Endothelial cell (in vitro differentiated cells): ENCODE measurements around the gene NXN. TPM values are rescaled to one million over a fixed set of nuclear protein-coding genes. Genes with fewer than 3 reads are reported as not detected.

Experiments
- DNase-seq: peaks from one replicate; pipeline ENCODE4 v3.0.0; 2021; ENCODE audit warnings: low spot score
- H3K27ac Mint-ChIP-seq: one replicate; pipeline ENCODE4 v1.8.0; 2021; ENCODE audit warnings: mixed read lengths, inconsistent platforms; ENCODE audit not compliant: unreplicated experiment
- H3K27me3 Mint-ChIP-seq: one replicate; pipeline ENCODE4 v1.8.0; 2021; ENCODE audit warnings: mild to moderate bottlenecking, moderate library complexity, mixed read lengths, inconsistent platforms; ENCODE audit not compliant: unreplicated experiment
- H3K36me3 Mint-ChIP-seq: one replicate; pipeline ENCODE4 v1.8.0; 2021; ENCODE audit warnings: mild to moderate bottlenecking, low read depth, mixed read lengths, inconsistent platforms; ENCODE audit not compliant: unreplicated experiment
- H3K4me1 Mint-ChIP-seq: one replicate; pipeline ENCODE4 v1.8.0; 2021; ENCODE audit warnings: mild to moderate bottlenecking, mixed read lengths, inconsistent platforms; ENCODE audit not compliant: unreplicated experiment
- H3K4me3 Mint-ChIP-seq: one replicate; pipeline ENCODE4 v1.8.0; 2021; ENCODE audit warnings: mild to moderate bottlenecking, mixed read lengths, inconsistent platforms; ENCODE audit not compliant: unreplicated experiment
- H3K9me3 Mint-ChIP-seq: one replicate; pipeline ENCODE4 v1.8.0; 2021; ENCODE audit warnings: mixed read lengths, inconsistent platforms; ENCODE audit not compliant: unreplicated experiment
- CTCF ChIP-seq: fragments of 200-600 bp; sonication (generic); IDR thresholded peaks from one replicate; pipeline ENCODE4 v1.5.0; 2021; ENCODE audit warnings: antibody characterized with exemption; ENCODE audit not compliant: unreplicated experiment
- total RNA-seq: library from RNA; stranded (reverse); fragmentation: NEBNext Ultra II Directional; extraction: Animal tissue kit (Norgen Biotek cat#: 25700); gene quantifications from one replicate; pipeline ENCODE4 v1.2.1, GENCODE V29; 2021; ENCODE audit not compliant: unreplicated experiment

The NXN gene
- total RNA-seq, 1 donor from 2014 or later: 53.9 TPM

DNA sequence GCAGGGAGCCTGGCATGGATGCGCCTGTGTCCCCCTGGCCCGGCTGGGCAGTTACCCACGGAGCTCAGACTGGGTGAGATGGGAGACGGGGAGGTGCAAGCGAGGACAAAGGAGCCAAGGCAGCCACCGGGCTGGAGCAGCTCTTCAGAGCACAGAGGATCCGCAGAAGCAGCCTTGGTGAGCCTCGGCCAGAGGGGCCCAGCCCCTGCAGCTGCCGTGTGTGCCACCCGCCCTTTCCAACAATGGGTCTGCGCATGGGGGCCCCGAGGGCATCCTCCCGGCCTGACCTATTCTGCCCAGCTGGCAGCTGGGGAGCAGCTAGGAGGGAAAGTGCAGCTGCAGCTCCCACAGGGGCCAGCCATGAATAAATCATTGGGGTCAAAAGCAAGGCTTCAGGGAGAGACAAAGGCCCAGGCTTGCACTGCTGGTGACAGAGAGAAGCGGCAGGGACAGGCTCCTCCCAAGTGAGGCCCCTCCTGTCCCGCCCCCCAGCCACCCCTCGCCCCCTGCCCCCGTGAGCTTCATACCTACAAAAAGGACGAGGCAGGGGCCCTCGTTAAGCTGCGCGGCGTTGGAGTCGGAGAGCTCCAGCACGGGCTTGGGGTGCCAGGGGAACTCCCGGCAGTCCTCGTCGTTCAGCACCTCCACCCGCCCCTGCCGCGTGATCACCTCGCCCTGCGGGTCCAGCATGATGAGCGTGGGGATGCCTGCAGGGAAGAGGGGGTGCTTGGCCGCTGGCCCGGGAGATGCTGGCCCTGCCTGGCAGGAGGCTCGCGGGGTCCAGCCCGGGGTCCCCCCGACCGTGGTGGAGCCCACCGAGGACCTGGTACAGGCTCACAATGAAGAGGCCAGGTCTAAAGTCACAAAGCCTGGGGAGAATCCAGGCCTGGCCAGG is 174.8 kb downstream of the NXN start:
- Mint-ChIP-seq H3K27ac (no peak overlapping the region), H3K4me3 (no peak overlapping the region), H3K27me3 (peaks cover 14% of the 10 kb centered on the region), H3K4me1 (peaks cover 2% of the 10 kb centered on the region), H3K36me3 (peaks cover 21% of the 10 kb centered on the region), H3K9me3 (no peaks in the 10 kb centered on the region)
- no peak for DNase-seq
- no peak for TF ChIP-seq CTCF

DNA sequence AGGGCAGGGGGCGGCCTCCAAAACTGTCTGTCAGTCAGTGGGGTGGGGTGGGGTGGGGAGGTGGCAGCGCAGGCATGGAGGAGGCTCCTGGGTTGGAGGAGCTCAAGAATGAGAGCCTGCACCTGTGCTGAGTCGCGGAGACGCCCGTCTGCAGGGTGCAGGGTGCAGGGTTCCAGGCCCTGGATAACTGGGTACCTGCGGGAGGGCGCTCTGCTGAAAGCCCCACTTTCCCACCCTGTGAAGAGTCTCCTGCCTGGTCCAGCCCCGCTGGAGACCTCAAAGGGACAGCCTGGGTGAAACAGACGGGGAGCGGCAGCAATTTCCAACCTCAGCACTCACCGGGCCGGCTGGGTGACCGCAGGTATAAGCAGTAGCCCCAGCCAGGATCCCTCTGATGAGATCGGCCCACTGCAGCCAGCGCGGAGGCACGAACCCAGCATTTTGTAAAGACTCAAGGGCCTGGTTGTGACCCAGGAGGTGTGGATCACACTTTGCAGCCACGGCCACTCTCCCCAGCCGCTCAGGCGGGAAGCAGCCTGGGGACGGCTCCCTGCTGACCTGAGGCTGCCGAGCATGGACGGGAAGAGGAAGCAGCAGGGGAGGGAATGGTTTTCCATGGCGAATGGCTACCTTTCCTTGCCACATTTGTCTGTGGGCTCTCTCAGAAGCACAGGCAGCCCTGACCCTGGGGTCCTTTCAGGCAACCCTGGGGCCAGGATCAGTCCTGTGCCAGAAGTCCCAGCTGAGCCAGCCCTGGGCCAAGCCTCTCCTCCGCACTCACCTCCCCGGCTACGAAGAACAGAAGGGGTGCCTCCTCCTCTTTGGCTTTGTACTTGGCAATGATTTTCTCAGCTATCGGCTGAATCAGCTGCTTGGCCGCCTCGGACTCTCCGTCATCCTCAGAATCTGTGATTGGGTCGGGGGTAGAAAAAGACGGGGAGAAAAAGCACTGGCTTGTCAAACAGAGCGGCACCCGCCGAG is 176.4 kb downstream of the NXN start:
- Mint-ChIP-seq H3K27me3 (peaks cover 5% of the 10 kb centered on the region), H3K4me3 (no peak overlapping the region), H3K27ac (no peak overlapping the region), H3K4me1 (peaks cover 9% of the 10 kb centered on the region), H3K9me3 (no peaks in the 10 kb centered on the region), H3K36me3 (peaks cover 18% of the 10 kb centered on the region)
- TF ChIP-seq CTCF: no peak
- no peak for DNase-seq

DNA sequence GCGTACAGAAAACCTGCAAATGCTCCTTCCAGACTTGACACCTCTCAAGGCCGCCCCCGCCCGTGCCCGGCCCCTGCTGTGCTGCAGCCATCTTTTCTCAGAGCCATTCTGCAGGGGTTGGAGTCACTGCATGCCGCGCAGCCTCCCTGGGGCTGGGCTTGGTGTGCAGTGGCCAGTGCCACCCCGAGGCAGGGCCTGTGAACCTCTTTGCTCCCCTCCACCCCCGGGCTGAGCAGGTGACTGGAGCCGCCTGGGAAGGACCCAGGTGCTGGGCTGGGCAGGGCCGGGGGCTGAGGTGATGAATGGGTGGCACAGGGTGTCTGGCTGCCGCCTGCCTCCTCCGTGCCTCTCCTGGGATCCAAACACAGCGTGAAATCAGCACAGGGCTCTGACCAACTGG is 177.1 kb downstream of the NXN start:
- TF ChIP-seq CTCF: no peak
- H3K27ac Mint-ChIP-seq: no peak overlapping the region
- peaks cover 9% of the 10 kb centered on the region for H3K4me1 Mint-ChIP-seq
- H3K36me3 Mint-ChIP-seq: peaks cover 18% of the 10 kb centered on the region
- H3K27me3 Mint-ChIP-seq: peaks cover 4% of the 10 kb centered on the region
- no peak overlapping the region for H3K4me3 Mint-ChIP-seq
- no peak for DNase-seq
- no peaks in the 10 kb centered on the region for H3K9me3 Mint-ChIP-seq

- H3K4me1 Mint-ChIP-seq: peaks cover 9% of the 10 kb centered on the region
- H3K27me3 Mint-ChIP-seq: peaks cover 4% of the 10 kb centered on the region
- H3K4me3 Mint-ChIP-seq: no peak overlapping the region
- no peak for DNase-seq
- H3K36me3 Mint-ChIP-seq: peaks cover 23% of the 10 kb centered on the region
- H3K9me3 Mint-ChIP-seq: no peaks in the 10 kb centered on the region
- H3K27ac Mint-ChIP-seq: no peak overlapping the region
- no peak for TF ChIP-seq CTCF
Observed at GRCh38 chr17:801660-802059, 177.9 kb downstream of the NXN start.
